ENCODE data around the gene SNCA.

The SNCA gene

DNA sequence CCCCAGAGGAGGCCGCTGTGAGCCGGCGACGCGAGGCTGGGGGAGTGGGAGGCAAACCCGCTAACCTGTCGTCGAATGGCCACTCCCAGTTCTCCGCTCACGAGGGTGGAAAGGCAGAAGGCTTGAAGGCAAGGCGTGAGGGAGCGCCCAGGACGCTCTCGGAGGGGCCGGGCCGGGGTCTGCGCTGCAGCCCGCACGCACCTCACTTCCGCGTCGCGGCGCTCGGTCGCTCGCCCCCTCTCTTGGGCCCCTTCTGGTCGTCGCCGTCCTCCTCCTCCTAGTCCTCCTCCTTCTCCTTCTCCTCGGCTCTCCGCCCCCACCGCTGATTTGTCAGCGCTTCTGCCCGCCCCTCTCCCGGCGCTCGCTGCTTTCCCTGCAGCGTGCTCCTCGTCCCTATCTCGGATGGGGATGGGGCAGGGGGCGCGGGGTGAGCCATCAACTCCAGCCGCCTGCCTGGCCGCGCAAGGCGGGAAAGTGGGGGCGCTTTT, at the start of gene SNCA (continued):
- TF ChIP-seq ZNF423 (tag by site-specific recombination; IDR thresholded peaks at IDR 0.05) = no peak
- peak; percentile 71; the same call in 1 of the 2 replicates for TF ChIP-seq KLF8 (tag by site-specific recombination; IDR thresholded peaks at IDR 0.05)
- TF ChIP-seq, protein P1, sequence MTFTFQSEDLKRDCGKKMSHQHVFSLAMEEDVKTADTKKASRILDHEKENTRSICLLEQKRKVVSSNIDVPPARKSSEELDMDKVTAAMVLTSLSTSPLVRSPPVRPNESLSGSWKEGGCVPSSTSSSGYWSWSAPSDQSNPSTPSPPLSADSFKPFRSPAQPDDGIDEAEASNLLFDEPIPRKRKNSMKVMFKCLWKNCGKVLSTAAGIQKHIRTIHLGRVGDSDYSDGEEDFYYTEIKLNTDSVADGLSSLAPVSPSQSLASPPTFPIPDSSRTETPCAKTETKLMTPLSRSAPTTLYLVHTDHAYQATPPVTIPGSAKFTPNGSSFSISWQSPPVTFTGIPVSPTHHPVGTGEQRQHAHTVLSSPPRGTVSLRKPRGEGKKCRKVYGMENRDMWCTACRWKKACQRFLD (tag by site-specific recombination; IDR thresholded peaks at IDR 0.05) = no peak
- no peak for TF ChIP-seq ZNF404 (tag by site-specific recombination; IDR thresholded peaks at IDR 0.05)
- no peak for TF ChIP-seq ZNF785 (tag by site-specific recombination; IDR thresholded peaks at IDR 0.05)
- TF ChIP-seq ZNF266 (tag by site-specific recombination; IDR thresholded peaks at IDR 0.05; ENCODE audit: low read depth) = no peak
- TF ChIP-seq ZNF350 (tag by site-specific recombination; IDR thresholded peaks at IDR 0.05) = no peak
- TF ChIP-seq ZNF426 (tag by site-specific recombination; IDR thresholded peaks at IDR 0.05) = no peak
- TF ChIP-seq ZNF140 (tag by site-specific recombination; IDR thresholded peaks at IDR 0.05) = no peak
- TF ChIP-seq, protein P2, sequence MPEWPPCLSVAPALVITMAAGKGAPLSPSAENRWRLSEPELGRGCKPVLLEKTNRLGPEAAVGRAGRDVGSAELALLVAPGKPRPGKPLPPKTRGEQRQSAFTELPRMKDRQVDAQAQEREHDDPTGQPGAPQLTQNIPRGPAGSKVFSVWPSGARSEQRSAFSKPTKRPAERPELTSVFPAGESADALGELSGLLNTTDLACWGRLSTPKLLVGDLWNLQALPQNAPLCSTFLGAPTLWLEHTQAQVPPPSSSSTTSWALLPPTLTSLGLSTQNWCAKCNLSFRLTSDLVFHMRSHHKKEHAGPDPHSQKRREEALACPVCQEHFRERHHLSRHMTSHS (tag by site-specific recombination; IDR thresholded peaks at IDR 0.05) = no peak
- no peak; the same call in 1 of the 2 replicates for TF ChIP-seq GLI4 (tag by site-specific recombination; IDR thresholded peaks at IDR 0.05)
- no peak for TF ChIP-seq ZNF184 (tag by site-specific recombination; IDR thresholded peaks at IDR 0.05)
- TF ChIP-seq, protein P3, sequence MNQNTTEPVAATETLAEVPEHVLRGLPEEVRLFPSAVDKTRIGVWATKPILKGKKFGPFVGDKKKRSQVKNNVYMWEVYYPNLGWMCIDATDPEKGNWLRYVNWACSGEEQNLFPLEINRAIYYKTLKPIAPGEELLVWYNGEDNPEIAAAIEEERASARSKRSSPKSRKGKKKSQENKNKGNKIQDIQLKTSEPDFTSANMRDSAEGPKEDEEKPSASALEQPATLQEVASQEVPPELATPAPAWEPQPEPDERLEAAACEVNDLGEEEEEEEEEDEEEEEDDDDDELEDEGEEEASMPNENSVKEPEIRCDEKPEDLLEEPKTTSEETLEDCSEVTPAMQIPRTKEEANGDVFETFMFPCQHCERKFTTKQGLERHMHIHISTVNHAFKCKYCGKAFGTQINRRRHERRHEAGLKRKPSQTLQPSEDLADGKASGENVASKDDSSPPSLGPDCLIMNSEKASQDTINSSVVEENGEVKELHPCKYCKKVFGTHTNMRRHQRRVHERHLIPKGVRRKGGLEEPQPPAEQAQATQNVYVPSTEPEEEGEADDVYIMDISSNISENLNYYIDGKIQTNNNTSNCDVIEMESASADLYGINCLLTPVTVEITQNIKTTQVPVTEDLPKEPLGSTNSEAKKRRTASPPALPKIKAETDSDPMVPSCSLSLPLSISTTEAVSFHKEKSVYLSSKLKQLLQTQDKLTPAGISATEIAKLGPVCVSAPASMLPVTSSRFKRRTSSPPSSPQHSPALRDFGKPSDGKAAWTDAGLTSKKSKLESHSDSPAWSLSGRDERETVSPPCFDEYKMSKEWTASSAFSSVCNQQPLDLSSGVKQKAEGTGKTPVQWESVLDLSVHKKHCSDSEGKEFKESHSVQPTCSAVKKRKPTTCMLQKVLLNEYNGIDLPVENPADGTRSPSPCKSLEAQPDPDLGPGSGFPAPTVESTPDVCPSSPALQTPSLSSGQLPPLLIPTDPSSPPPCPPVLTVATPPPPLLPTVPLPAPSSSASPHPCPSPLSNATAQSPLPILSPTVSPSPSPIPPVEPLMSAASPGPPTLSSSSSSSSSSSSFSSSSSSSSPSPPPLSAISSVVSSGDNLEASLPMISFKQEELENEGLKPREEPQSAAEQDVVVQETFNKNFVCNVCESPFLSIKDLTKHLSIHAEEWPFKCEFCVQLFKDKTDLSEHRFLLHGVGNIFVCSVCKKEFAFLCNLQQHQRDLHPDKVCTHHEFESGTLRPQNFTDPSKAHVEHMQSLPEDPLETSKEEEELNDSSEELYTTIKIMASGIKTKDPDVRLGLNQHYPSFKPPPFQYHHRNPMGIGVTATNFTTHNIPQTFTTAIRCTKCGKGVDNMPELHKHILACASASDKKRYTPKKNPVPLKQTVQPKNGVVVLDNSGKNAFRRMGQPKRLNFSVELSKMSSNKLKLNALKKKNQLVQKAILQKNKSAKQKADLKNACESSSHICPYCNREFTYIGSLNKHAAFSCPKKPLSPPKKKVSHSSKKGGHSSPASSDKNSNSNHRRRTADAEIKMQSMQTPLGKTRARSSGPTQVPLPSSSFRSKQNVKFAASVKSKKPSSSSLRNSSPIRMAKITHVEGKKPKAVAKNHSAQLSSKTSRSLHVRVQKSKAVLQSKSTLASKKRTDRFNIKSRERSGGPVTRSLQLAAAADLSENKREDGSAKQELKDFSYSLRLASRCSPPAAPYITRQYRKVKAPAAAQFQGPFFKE (tag by site-specific recombination; IDR thresholded peaks at IDR 0.05; ENCODE audit: borderline replicate concordance) = no peak
- TF ChIP-seq ZNF433 (tag by site-specific recombination; IDR thresholded peaks at IDR 0.05; ENCODE audit: low read depth) = no peak
- 0 out of 2 replicates have a peak, but pooled peaks have one; percentile 30 for TF ChIP-seq ZNF660 (tag by site-specific recombination; IDR thresholded peaks at IDR 0.05)
- TF ChIP-seq ZNF843 (tag by site-specific recombination; IDR thresholded peaks at IDR 0.05) = peak; percentile 20; the same call in 1 of the 2 replicates
- TF ChIP-seq GLIS1 (tag by site-specific recombination; IDR thresholded peaks at IDR 0.05) = no peak
- no peak for TF ChIP-seq ZNF211 (tag by site-specific recombination; IDR thresholded peaks at IDR 0.05; ENCODE audit: low read depth)
- TF ChIP-seq, protein P4, sequence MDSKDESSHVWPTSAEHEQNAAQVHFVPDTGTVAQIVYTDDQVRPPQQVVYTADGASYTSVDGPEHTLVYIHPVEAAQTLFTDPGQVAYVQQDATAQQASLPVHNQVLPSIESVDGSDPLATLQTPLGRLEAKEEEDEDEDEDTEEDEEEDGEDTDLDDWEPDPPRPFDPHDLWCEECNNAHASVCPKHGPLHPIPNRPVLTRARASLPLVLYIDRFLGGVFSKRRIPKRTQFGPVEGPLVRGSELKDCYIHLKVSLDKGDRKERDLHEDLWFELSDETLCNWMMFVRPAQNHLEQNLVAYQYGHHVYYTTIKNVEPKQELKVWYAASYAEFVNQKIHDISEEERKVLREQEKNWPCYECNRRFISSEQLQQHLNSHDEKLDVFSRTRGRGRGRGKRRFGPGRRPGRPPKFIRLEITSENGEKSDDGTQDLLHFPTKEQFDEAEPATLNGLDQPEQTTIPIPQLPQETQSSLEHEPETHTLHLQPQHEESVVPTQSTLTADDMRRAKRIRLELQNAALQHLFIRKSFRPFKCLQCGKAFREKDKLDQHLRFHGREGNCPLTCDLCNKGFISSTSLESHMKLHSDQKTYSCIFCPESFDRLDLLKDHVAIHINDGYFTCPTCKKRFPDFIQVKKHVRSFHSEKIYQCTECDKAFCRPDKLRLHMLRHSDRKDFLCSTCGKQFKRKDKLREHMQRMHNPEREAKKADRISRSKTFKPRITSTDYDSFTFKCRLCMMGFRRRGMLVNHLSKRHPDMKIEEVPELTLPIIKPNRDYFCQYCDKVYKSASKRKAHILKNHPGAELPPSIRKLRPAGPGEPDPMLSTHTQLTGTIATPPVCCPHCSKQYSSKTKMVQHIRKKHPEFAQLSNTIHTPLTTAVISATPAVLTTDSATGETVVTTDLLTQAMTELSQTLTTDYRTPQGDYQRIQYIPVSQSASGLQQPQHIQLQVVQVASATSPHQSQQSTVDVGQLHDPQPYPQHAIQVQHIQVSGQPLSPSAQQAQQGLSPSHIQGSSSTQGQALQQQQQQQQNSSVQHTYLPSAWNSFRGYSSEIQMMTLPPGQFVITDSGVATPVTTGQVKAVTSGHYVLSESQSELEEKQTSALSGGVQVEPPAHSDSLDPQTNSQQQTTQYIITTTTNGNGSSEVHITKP (tag by site-specific recombination; IDR thresholded peaks at IDR 0.05) = peak; percentile 84
- TF ChIP-seq FEZF1 (tag by site-specific recombination; IDR thresholded peaks at IDR 0.05) = no peak
- TF ChIP-seq SP3 (tag by site-specific recombination; IDR thresholded peaks at IDR 0.05) = peak; percentile 78

Measured in HEK293 (cell line).